Stimulated activated CD8-positive, alpha-beta memory T cell treated with anti-CD3 and anti-CD28 coated beads, Interleukin-15, amount 100 ng/mL, for 4 hours (primary cell): ENCODE measurements around the gene MICAL2.

Experiments
- DNase-seq, 2 donors: peaks; one replicate each; pipeline ENCODE4 v3.0.0-alpha.2; 2020; ENCODE audit warnings: low read depth in 2 of 2

Gene MICAL2

GRCh38 chr11:12077535-12078280 is 32.7 kb upstream of the MICAL2 start:
- DNase-seq = no peak

GRCh38 chr11:12079726-12080556 is 30.4 kb upstream of the MICAL2 start:
- DNase-seq = no peak

GRCh38 chr11:12083380-12083779 is 27.0 kb upstream of the MICAL2 start:
- DNase-seq = no peak

DNA sequence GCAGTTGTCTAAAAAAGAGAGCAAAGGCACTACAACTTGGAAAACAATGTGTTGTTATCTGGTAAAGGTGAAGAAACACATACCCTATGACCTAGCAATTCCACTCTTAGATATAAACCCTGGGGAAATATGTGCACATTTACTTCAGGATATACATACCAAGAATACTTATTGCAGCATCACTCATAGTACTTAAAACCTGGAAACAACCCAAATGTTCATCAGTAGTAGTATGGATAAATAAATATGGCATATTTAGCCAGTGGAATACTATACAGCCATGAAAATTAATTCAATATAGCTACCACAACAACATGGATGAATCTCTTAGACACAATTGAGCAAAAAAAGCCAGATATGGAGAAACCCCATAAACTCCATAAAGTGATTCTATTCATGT is 26.1 kb upstream of the MICAL2 start:
- DNase-seq = no peak

DNA sequence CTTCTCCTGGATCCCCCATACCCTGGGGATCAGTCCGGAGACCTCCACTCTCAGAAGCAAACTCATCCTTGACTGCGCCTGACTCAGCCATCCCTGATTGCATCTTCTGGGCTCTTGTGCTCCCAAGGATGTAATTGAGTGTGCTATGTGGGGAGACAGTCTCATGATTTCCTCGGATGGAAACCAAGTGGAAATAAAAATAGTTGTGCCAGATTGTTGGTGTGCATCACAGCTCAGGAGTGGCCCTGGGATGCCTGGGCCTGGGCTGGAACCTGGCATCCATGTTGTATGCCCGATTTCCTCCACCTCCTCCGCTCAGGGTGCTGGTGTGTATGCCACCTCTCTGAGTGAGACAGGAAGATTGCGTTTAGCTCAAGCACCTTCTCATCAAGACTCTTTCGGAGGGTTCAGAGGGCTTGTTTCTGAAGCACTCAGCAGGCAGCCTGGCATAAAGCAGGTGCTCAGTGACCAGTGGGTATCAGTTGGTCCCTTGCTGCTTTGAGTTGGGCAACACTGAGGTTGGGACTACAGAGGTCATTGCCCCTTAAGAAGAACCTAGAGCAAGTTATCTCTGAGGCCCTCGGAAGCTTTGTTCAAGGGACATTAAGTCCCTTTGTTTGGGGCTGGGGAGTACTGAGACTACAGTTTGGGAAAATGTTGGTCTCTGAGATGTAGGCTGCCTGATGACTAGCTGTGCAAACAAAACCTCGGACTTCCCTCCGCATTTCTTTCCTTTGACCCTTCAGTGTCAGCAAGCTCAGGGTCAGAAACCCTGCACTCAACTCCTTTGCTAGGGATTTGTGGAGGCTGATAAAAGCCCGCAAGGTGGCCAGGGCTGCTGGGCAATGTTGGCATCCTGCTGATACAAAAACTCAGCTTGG is 24.8 kb upstream of the MICAL2 start:
- no peak for DNase-seq

GRCh38 chr11:12086271-12087074 is 23.9 kb upstream of the MICAL2 start:
- DNase-seq = no peak

GRCh38 chr11:12087075-12088004 is 23.1 kb upstream of the MICAL2 start:
- no peak for DNase-seq

DNA sequence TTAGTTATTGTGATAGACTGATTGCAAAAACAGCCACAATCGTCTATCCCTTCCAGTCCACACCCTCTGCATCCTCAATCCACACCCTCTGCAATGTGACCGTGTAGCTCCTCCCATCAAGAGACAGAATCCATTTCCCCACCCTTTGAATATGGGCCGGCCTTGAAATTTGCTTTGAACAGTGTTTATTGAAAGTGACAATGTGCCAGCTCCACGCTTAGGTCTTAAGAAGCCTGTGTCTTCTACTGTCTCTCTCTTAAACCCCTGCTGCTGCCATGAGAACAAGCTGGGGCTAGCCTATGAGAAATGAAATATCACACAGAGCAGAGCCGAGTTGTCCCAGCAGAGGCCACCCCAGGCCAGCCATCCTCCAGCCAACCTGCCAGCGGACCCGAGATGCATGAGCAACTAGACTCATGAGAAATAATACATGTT is 22.3 kb upstream of the MICAL2 start:
- no peak for DNase-seq

DNA sequence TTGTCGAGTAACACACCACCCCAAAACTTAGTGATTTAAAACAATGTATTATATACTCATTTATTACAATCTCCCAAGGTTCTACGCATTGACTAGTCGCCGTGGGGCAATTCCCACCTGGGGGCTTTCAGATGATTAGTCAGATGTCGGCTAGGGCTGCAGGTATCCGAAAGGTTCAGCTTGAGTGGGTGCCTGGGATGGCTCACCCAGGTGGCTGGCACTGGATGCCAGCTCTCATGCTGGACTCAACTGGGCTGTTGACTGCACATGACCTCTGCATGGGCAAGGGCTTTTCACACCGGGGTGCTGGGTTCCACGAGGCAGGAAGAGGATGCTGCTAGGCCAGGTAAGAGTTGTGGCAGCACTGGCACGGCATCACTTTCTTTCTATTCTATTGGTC is 21.9 kb upstream of the MICAL2 start:
- no peak for DNase-seq

DNA sequence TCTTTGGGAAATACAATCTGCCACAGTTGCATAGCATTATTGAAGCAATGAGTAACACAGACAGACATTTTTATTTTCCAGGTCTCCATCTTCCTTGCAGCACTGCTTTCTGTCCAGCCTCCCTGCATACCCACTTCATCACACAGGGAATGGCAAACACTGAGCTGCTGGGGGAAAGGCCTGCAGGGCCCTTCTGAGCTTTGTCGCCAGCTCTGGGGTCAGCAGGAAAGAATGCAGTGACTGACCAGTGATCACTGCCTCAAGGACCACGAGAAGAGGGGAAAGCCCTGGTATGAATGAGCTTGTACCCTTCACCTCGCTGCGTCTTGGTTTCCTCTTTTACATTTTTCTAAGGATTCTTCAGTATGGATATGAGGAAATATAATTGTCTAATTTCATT is 21.3 kb upstream of the MICAL2 start:
- DNase-seq = no peak

DNA sequence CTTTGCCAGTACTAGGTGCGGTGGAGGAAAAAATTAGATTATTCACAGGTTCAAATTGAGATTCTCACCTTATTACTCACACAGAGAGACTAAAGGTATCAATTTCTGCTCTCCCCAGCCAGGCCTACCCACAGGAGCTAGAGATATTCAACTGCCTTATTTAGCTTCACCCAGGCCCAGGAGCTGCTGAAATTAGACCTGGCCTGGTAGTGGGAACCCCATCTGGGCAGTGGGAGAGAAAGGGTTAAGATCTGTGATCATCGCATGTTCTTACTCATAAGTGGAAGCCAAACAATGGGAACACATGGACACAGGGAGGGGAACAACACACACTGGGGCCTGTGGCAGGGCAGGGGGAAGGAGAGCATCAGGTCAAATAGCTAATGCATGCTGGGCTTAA is 20.9 kb upstream of the MICAL2 start:
- no peak for DNase-seq

DNA sequence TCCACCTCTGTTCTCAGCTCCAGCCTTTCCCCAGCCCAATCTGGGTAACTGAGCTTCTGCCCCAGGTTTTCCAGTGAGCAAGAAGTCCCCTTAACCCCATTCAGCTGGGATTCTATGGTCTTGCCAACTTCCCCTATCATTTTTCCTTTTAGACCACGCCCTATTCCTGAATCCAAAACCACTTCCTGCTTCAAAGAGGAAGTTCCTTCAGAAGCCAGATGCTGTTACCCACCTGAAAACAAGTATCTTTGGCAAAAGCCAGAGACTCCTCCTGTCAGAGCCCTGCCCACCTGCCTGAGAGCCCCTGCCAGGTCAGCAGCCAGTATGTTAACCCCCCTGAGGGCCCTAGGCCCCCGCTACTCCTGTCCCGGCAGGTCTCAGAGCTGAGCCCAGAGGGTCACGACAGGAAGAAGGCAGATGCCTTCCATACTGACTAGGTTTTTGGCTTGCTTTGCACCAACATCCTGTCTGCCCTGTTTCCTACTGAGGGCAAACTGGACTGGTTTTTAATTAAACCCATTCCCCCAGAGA is 20.3 kb upstream of the MICAL2 start:
- DNase-seq = no peak

DNA sequence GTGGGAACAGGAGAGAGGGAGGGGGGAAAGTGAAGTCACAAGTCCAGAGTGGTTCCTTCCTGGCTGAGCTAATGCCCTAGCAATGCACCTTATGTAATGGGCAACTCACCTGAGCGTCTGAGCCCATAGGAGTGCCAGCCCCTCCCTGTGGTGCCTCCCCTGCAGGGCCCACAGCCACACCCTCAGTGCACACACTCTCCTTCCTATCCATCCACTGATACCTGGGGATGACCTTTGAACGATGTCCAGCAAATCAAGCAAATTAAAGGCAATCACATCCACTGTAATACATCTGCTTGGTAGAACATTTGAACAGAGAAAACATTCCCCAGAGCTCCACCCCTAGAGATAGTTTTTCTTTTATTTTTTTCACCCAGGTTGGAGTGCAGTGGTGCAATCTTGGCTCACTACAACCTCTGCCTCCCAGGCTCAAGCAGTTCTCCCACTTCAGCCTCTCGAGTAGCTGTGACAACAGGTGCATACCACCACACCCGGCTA is 19.6 kb upstream of the MICAL2 start:
- DNase-seq = no peak

GRCh38 chr11:12091956-12092558 is 18.3 kb upstream of the MICAL2 start:
- no peak for DNase-seq

GRCh38 chr11:12092714-12093113 is 17.7 kb upstream of the MICAL2 start:
- DNase-seq = no peak

DNA sequence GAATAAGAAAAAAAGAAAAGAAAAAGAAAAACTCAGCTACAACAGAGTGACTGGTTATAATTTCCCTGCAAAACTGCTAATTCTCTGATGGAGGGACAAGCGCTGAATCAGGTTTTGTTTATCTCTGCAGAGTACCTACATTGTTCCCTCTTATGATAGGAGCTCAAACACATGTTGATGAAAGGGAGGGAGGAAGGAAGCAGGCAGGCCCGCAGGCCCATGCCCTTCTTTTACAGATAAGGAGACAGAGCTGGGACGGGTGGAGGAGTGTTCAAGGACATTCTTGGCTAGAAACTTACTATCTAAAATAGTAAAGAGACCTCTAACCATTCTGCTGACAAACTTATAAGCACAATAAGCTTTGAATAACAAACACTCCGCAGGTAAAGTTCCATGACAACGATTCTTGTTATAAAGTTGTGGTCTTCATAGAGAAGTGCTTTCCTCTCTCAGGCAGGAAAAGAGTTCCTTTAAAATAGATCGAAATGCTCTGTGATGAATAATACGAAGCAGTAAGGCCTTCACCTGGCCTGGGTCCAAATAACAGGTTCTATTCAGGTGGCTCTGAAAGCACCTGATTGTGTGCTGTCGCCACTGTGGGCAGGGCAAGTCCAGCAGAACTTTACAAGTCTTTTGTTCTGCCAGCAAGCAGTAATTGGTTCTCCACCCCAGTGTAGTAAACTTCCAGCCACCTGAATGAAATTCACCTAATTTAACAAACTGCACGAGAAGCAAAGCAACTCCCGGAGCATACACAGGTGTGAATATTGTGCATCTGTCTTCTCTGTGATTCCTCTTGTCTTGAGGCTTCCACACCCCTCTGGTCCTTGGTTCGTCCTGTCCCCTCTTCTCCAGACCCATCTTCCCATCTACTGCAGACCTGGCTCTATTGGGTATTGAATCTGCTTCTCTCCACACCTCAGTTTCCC is 15.3 kb upstream of the MICAL2 start:
- no peak for DNase-seq

- no peak for DNase-seq
These were observed 13.2 kb upstream of the MICAL2 start for GRCh38 chr11:12097219-12097618.

DNA sequence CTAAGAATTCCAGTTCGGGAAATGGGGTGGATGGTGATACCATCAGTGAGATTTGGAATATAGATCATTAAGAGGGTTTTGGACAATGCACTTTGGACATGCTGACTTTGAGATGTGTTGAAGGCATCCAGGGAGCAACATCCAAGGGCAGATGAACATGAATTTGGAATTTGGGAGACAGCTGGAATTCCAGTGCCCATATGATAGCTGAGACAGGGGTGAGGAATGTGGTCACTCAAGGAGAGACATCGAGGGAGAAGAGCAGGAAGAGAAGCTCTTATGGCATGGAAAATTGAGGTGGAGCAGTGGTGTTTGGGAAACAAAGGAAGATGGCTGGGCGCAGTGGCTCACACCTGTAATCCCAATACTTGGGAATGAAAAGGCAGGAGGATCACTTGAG is 11.8 kb upstream of the MICAL2 start:
- no peak for DNase-seq
